ENCODE data around the gene SCAMP3. TPM values are rescaled to one million over a fixed set of nuclear protein-coding genes. Genes with fewer than 3 reads are reported as not detected.

The SCAMP3 gene
- total and polyA plus RNA-seq, 10 of the 15 experiments (the other 5 are each of a cell fraction or from before 2014, with no cell fraction given), result 17.2 to 133 (median 87.3) TPM

DNA sequence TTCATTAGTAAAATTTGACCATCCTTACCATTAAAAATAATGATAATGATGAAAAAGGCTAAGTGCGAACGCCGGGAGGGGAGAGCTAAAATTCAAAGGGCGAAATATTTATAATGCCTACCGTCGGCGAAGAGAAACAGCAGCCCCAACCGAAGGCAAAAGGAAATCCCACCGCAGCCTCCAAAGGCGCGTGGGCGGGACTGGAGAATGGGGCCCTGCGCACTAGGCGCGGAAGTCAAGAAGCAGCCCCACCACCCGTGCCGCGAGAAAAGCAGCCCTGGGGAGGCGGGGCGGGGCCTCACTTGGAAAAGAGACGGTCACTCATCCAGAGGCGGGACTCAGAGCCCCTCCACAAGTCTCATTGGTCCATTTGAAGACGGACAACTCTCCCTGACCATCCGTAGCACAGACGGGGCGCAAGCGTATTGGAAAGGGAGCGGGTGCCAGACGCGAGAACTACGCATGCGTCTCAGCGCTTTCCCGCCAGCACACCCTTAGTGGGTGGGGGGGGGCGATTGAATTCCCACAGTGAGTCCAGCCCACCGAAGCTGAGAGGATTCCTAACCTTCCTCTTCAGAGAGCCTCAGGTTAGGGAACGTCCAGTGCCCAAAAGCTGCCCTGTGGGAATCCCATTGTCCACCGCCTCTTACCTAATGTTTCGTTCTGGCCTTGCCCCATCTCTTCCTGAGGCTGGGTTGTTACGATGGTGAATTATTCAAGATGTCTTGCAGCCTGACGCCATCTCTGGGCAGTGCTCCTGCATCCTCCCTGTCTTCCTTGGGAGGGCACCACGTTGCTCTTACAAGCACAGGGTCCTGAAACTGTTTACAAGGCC lies 34.7 kb downstream of the SCAMP3 start (continued):
- TF ChIP-seq, protein P1, sequence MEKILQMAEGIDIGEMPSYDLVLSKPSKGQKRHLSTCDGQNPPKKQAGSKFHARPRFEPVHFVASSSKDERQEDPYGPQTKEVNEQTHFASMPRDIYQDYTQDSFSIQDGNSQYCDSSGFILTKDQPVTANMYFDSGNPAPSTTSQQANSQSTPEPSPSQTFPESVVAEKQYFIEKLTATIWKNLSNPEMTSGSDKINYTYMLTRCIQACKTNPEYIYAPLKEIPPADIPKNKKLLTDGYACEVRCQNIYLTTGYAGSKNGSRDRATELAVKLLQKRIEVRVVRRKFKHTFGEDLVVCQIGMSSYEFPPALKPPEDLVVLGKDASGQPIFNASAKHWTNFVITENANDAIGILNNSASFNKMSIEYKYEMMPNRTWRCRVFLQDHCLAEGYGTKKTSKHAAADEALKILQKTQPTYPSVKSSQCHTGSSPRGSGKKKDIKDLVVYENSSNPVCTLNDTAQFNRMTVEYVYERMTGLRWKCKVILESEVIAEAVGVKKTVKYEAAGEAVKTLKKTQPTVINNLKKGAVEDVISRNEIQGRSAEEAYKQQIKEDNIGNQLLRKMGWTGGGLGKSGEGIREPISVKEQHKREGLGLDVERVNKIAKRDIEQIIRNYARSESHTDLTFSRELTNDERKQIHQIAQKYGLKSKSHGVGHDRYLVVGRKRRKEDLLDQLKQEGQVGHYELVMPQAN (conservative IDR thresholded peaks at IDR 0.05), result peak; percentile 69
- TF ChIP-seq LARP7 (IDR thresholded peaks at IDR 0.05) (0 out of 2 replicates have a peak, but pooled peaks have one; percentile 49), NBN (IDR thresholded peaks at IDR 0.05) (0 out of 2 replicates have a peak, but pooled peaks have one; percentile 21), NFXL1 (IDR thresholded peaks at IDR 0.05; ENCODE audit: borderline replicate concordance) (no peak), IKZF2 (IDR thresholded peaks at IDR 0.05) (peak in 1 of 2 experiments; percentile 49; a peak in 3 of 4 replicates), SIN3A (IDR thresholded peaks at IDR 0.05; ENCODE audit: low read depth, low read length) (no peak; the same call in 1 of the 2 replicates), TCF12 (IDR thresholded peaks at IDR 0.05; ENCODE audit: low read depth, low read length) (peak; percentile 66; the same call in 1 of the 2 replicates), ZZZ3 (IDR thresholded peaks at IDR 0.05; ENCODE audit: control insufficient read depth, insufficient read length, low read depth) (no peak), MYC (IDR thresholded peaks at IDR 0.05; ENCODE audit: insufficient read depth, insufficient read length, insufficient replicate concordance, low read length, severe bottlenecking) (no peak), FOS (IDR thresholded peaks at IDR 0.05; ENCODE audit: borderline replicate concordance, extremely low read depth, insufficient read length) (peak; percentile 65), MTA3 (IDR thresholded peaks at IDR 0.05; ENCODE audit: borderline replicate concordance, low read length) (no peak), GABPA (IDR thresholded peaks at IDR 0.05; ENCODE audit: low read depth) (no peak), ZNF217 (IDR thresholded peaks at IDR 0.05) (peak; percentile 33; the same call in 1 of the 2 replicates), CHD1 (IDR thresholded peaks at IDR 0.05; ENCODE audit: low read depth, low read length) (peak; percentile 74; the same call in 1 of the 2 replicates)
- TF ChIP-seq, protein P2, sequence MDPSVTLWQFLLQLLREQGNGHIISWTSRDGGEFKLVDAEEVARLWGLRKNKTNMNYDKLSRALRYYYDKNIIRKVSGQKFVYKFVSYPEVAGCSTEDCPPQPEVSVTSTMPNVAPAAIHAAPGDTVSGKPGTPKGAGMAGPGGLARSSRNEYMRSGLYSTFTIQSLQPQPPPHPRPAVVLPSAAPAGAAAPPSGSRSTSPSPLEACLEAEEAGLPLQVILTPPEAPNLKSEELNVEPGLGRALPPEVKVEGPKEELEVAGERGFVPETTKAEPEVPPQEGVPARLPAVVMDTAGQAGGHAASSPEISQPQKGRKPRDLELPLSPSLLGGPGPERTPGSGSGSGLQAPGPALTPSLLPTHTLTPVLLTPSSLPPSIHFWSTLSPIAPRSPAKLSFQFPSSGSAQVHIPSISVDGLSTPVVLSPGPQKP (IDR thresholded peaks at IDR 0.05; ENCODE audit: low read depth, low read length), result 0 out of 2 replicates have a peak, but pooled peaks have one; percentile 46
- TF ChIP-seq, protein P3, sequence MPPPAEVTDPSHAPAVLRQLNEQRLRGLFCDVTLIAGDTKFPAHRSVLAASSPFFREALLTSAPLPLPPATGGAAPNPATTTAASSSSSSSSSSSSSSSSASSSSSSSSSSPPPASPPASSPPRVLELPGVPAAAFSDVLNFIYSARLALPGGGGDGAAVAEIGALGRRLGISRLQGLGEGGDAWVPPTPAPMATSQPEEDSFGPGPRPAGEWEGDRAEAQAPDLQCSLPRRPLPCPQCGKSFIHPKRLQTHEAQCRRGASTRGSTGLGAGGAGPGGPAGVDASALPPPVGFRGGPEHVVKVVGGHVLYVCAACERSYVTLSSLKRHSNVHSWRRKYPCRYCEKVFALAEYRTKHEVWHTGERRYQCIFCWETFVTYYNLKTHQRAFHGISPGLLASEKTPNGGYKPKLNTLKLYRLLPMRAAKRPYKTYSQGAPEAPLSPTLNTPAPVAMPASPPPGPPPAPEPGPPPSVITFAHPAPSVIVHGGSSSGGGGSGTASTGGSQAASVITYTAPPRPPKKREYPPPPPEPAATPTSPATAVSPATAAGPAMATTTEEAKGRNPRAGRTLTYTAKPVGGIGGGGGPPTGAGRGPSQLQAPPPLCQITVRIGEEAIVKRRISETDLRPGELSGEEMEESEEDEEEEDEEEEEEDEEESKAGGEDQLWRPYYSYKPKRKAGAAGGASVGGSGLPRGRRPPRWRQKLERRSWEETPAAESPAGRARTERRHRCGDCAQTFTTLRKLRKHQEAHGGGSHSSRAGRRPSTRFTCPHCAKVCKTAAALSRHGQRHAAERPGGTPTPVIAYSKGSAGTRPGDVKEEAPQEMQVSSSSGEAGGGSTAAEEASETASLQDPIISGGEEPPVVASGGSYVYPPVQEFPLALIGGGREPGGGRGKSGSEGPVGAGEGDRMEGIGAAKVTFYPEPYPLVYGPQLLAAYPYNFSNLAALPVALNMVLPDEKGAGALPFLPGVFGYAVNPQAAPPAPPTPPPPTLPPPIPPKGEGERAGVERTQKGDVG (CRISPR knock-in tag; IDR thresholded peaks at IDR 0.05), result no peak
- TF ChIP-seq, protein P4, sequence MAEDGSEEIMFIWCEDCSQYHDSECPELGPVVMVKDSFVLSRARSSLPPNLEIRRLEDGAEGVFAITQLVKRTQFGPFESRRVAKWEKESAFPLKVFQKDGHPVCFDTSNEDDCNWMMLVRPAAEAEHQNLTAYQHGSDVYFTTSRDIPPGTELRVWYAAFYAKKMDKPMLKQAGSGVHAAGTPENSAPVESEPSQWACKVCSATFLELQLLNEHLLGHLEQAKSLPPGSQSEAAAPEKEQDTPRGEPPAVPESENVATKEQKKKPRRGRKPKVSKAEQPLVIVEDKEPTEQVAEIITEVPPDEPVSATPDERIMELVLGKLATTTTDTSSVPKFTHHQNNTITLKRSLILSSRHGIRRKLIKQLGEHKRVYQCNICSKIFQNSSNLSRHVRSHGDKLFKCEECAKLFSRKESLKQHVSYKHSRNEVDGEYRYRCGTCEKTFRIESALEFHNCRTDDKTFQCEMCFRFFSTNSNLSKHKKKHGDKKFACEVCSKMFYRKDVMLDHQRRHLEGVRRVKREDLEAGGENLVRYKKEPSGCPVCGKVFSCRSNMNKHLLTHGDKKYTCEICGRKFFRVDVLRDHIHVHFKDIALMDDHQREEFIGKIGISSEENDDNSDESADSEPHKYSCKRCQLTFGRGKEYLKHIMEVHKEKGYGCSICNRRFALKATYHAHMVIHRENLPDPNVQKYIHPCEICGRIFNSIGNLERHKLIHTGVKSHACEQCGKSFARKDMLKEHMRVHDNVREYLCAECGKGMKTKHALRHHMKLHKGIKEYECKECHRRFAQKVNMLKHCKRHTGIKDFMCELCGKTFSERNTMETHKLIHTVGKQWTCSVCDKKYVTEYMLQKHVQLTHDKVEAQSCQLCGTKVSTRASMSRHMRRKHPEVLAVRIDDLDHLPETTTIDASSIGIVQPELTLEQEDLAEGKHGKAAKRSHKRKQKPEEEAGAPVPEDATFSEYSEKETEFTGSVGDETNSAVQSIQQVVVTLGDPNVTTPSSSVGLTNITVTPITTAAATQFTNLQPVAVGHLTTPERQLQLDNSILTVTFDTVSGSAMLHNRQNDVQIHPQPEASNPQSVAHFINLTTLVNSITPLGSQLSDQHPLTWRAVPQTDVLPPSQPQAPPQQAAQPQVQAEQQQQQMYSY (CRISPR knock-in tag; IDR thresholded peaks at IDR 0.05), result no peak
- TF ChIP-seq, protein P5, sequence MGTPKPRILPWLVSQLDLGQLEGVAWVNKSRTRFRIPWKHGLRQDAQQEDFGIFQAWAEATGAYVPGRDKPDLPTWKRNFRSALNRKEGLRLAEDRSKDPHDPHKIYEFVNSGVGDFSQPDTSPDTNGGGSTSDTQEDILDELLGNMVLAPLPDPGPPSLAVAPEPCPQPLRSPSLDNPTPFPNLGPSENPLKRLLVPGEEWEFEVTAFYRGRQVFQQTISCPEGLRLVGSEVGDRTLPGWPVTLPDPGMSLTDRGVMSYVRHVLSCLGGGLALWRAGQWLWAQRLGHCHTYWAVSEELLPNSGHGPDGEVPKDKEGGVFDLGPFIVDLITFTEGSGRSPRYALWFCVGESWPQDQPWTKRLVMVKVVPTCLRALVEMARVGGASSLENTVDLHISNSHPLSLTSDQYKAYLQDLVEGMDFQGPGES (IDR thresholded peaks at IDR 0.05), result peak; percentile 88

Data from GM12878 (cell line).